ENCODE data around the gene SOS2.

Gene SOS2

DNA sequence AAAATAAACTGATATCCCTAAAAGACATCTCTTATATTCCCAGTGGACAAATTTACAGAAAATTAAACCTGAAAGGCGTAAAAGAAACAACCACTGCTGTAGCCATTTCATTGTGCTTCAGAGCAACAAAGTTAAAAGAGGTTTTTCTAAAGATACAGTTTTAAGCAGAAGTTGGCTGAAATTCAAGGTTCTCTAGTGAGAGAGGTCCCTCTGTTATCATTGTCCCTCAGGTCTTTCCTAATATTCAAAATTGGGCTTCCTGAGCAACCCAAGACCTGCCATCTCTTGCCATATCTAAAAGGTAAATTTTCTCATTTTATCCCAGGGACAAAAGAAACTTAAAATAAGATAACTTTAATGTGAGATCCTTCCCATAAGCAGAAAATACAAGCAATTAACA, 10.7 kb upstream of the SOS2 start:
- Histone ChIP-seq H3K4me3 (ENCODE audit: low read length) (no peak overlapping the region), H2AFZ (ENCODE audit: low read depth, low read length) (no peak overlapping the region), H3K27me3 (ENCODE audit: insufficient read depth, low read length) (no peaks in the 10 kb centered on the region), H3K36me3 (ENCODE audit: insufficient read depth, low read length) (peaks cover 6% of the 10 kb centered on the region), H3K9me3 (ENCODE audit: low read length) (no peaks in the 10 kb centered on the region), H3K4me1 (ENCODE audit: insufficient read depth, low read length) (no peaks in the 10 kb centered on the region)

- H3K27me3 ChIP-seq (ENCODE audit: insufficient read depth, low read length) = no peaks in the 10 kb centered on the region
- no peak overlapping the region for H2AFZ ChIP-seq (ENCODE audit: low read depth, low read length)
- H3K4me3 ChIP-seq (ENCODE audit: low read length) = no peak overlapping the region
- peaks cover 3% of the 10 kb centered on the region for H3K4me1 ChIP-seq (ENCODE audit: insufficient read depth, low read length)
- no peaks in the 10 kb centered on the region for H3K36me3 ChIP-seq (ENCODE audit: insufficient read depth, low read length)
- no peaks in the 10 kb centered on the region for H3K9me3 ChIP-seq (ENCODE audit: low read length)
These were observed 6.0 kb upstream of the SOS2 start for GRCh38 chr14:50237427-50237826.

DNA sequence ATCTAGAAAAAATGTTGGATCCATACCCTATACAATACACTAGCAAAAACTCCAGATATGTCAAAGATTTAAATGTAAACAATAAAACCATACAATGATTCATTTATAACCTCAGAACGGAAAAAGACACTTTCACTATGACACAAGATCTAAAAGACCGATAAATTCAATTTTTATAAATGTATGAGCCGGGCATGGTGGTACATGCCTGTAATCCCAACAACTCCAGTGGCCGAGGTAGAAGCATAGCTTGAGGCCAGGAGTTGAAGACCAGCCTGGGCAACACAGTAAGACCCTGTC, 2.5 kb upstream of the SOS2 start:
- Histone ChIP-seq H3K27me3 (ENCODE audit: insufficient read depth, low read length) (no peaks in the 10 kb centered on the region), H3K9me3 (ENCODE audit: low read length) (no peaks in the 10 kb centered on the region), H2AFZ (ENCODE audit: low read depth, low read length) (no peak overlapping the region)

GRCh38 chr14:50233166-50233950, 2.0 kb upstream of the SOS2 start:
- H3K4me1 ChIP-seq (ENCODE audit: insufficient read depth, low read length) = peaks cover 14% of the 10 kb centered on the region

More for the DNA sequence above, 2.5 kb upstream of the SOS2 start:
- H3K36me3 ChIP-seq (ENCODE audit: insufficient read depth, low read length) = no peaks in the 10 kb centered on the region
- peaks cover 14% of the 10 kb centered on the region for H3K4me1 ChIP-seq (ENCODE audit: insufficient read depth, low read length)
- H3K4me3 ChIP-seq (ENCODE audit: low read length) = no peak overlapping the region

GRCh38 chr14:50232276-50232642, 881 bp upstream of the SOS2 start:
- peak overlapping the region; percentile 87 for H3K4me3 ChIP-seq (ENCODE audit: low read length)
- H3K4me1 ChIP-seq (ENCODE audit: insufficient read depth, low read length) = peaks cover 14% of the 10 kb centered on the region
- H3K27me3 ChIP-seq (ENCODE audit: insufficient read depth, low read length) = no peaks in the 10 kb centered on the region
- no peaks in the 10 kb centered on the region for H3K36me3 ChIP-seq (ENCODE audit: insufficient read depth, low read length)
- peak overlapping the region; percentile 94 for H2AFZ ChIP-seq (ENCODE audit: low read depth, low read length)
- peaks cover 2% of the 10 kb centered on the region for H3K9me3 ChIP-seq (ENCODE audit: low read length)

More at GRCh38 chr14:50233166-50233950, 2.0 kb upstream of the SOS2 start:
- H2AFZ ChIP-seq (ENCODE audit: low read depth, low read length) = no peak overlapping the region
- H3K36me3 ChIP-seq (ENCODE audit: insufficient read depth, low read length) = no peaks in the 10 kb centered on the region
- no peak overlapping the region for H3K4me3 ChIP-seq (ENCODE audit: low read length)
- H3K27me3 ChIP-seq (ENCODE audit: insufficient read depth, low read length) = no peaks in the 10 kb centered on the region
- H3K9me3 ChIP-seq (ENCODE audit: low read length) = peaks cover 2% of the 10 kb centered on the region

DNA sequence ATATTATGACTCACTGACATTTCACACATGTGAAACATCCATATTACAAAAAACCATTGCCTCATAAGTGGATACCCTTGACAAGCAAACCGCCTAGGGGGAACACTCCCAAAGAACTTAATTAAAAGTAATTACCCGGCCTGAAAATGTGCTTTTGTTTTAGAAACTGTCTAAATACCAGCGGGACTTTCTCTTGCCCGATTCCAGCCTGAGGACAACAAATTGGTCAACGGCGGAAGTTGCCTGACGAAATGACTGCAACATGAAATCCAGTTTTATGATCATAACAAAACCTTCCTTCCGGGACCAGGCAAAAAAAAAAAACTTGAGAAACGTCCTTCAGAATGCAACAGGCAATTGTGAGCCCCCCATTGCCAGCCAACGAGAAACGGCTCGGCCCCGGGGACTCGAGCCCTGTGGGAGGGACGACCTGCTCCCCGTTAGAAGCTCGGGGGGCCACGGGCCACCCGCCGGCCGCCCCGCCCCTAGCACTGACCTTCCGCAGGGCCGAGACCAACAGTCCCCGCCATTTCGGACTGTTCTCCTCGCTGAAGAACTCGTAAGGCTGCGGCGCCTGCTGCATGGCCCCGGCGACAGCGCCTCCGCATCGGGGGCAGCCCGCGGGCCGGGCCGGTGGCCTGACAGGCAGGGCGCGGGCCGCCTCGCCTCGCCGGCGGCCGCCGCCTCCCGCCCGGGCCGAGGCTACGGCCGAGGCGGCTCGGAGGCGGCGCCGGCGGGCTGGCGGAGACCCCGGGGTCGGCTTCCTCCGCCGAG, 490 bp downstream of the SOS2 start:
- no peaks in the 10 kb centered on the region for H3K27me3 ChIP-seq (ENCODE audit: insufficient read depth, low read length)
- H3K36me3 ChIP-seq (ENCODE audit: insufficient read depth, low read length) = no peaks in the 10 kb centered on the region
- peaks cover 2% of the 10 kb centered on the region for H3K9me3 ChIP-seq (ENCODE audit: low read length)
- H3K4me1 ChIP-seq (ENCODE audit: insufficient read depth, low read length) = peaks cover 14% of the 10 kb centered on the region
- peak overlapping the region; percentile 92 for H2AFZ ChIP-seq (ENCODE audit: low read depth, low read length)
- H3K4me3 ChIP-seq (ENCODE audit: low read length) = peak overlapping the region; percentile 87

- H3K27me3 ChIP-seq (ENCODE audit: insufficient read depth, low read length) = no peaks in the 10 kb centered on the region
- no peaks in the 10 kb centered on the region for H3K36me3 ChIP-seq (ENCODE audit: insufficient read depth, low read length)
- H3K4me1 ChIP-seq (ENCODE audit: insufficient read depth, low read length) = peaks cover 14% of the 10 kb centered on the region
- H3K9me3 ChIP-seq (ENCODE audit: low read length) = peaks cover 2% of the 10 kb centered on the region
- H3K4me3 ChIP-seq (ENCODE audit: low read length) = peak overlapping the region; percentile 87
- H2AFZ ChIP-seq (ENCODE audit: low read depth, low read length) = peak overlapping the region; percentile 92
These were observed 1.0 kb downstream of the SOS2 start for GRCh38 chr14:50230401-50230700.

DNA sequence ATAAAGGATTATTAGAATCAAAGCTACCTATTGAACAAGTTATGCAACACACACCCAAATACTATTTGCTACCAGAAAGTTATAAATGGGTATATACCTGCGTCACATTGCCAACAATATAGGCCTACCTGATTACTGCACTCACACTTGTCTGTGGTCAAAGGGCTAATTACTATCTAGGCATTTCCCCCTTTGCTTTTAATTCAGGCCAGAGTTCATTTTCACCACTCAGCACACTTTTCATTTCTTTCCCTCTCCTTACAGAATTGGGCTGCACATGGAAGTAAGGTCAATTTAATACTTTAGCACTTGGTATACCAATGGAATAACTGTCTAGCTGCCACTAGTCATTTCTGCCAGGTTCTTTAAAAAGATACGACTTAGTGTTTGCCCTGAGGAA, 1.7 kb downstream of the SOS2 start:
- peaks cover 14% of the 10 kb centered on the region for H3K4me1 ChIP-seq (ENCODE audit: insufficient read depth, low read length)
- peak overlapping the region; percentile 87 for H3K4me3 ChIP-seq (ENCODE audit: low read length)
- H3K9me3 ChIP-seq (ENCODE audit: low read length) = peaks cover 2% of the 10 kb centered on the region
- no peaks in the 10 kb centered on the region for H3K27me3 ChIP-seq (ENCODE audit: insufficient read depth, low read length)
- H3K36me3 ChIP-seq (ENCODE audit: insufficient read depth, low read length) = no peaks in the 10 kb centered on the region
- no peak overlapping the region for H2AFZ ChIP-seq (ENCODE audit: low read depth, low read length)

GRCh38 chr14:50228313-50228712, 3.1 kb downstream of the SOS2 start:
- H3K27me3 ChIP-seq (ENCODE audit: insufficient read depth, low read length) = no peaks in the 10 kb centered on the region
- H3K36me3 ChIP-seq (ENCODE audit: insufficient read depth, low read length) = no peaks in the 10 kb centered on the region
- H2AFZ ChIP-seq (ENCODE audit: low read depth, low read length) = no peak overlapping the region
- H3K4me3 ChIP-seq (ENCODE audit: low read length) = no peak overlapping the region
- H3K9me3 ChIP-seq (ENCODE audit: low read length) = peaks cover 2% of the 10 kb centered on the region
- peaks cover 14% of the 10 kb centered on the region for H3K4me1 ChIP-seq (ENCODE audit: insufficient read depth, low read length)

GRCh38 chr14:50225974-50226297, 5.4 kb downstream of the SOS2 start:
- H3K9me3 ChIP-seq (ENCODE audit: low read length) = peaks cover 2% of the 10 kb centered on the region
- H3K27me3 ChIP-seq (ENCODE audit: insufficient read depth, low read length) = no peaks in the 10 kb centered on the region
- no peaks in the 10 kb centered on the region for H3K36me3 ChIP-seq (ENCODE audit: insufficient read depth, low read length)
- H2AFZ ChIP-seq (ENCODE audit: low read depth, low read length) = no peak overlapping the region
- H3K4me3 ChIP-seq (ENCODE audit: low read length) = no peak overlapping the region
- peaks cover 15% of the 10 kb centered on the region for H3K4me1 ChIP-seq (ENCODE audit: insufficient read depth, low read length)

GRCh38 chr14:50225067-50225973, 6.1 kb downstream of the SOS2 start:
- H3K4me3 ChIP-seq (ENCODE audit: low read length) = no peak overlapping the region
- no peak overlapping the region for H2AFZ ChIP-seq (ENCODE audit: low read depth, low read length)
- peaks cover 2% of the 10 kb centered on the region for H3K9me3 ChIP-seq (ENCODE audit: low read length)
- no peaks in the 10 kb centered on the region for H3K27me3 ChIP-seq (ENCODE audit: insufficient read depth, low read length)
- H3K4me1 ChIP-seq (ENCODE audit: insufficient read depth, low read length) = peaks cover 15% of the 10 kb centered on the region
- H3K36me3 ChIP-seq (ENCODE audit: insufficient read depth, low read length) = no peaks in the 10 kb centered on the region

- H3K36me3 ChIP-seq (ENCODE audit: insufficient read depth, low read length) = no peaks in the 10 kb centered on the region
- H3K27me3 ChIP-seq (ENCODE audit: insufficient read depth, low read length) = no peaks in the 10 kb centered on the region
- H3K4me3 ChIP-seq (ENCODE audit: low read length) = no peak overlapping the region
- no peak overlapping the region for H2AFZ ChIP-seq (ENCODE audit: low read depth, low read length)
- no peaks in the 10 kb centered on the region for H3K9me3 ChIP-seq (ENCODE audit: low read length)
- peaks cover 4% of the 10 kb centered on the region for H3K4me1 ChIP-seq (ENCODE audit: insufficient read depth, low read length)
These were observed 9.2 kb downstream of the SOS2 start for GRCh38 chr14:50222055-50222613.

- Histone ChIP-seq H2AFZ (ENCODE audit: low read depth, low read length) (no peak overlapping the region), H3K4me3 (ENCODE audit: low read length) (no peak overlapping the region), H3K9me3 (ENCODE audit: low read length) (no peaks in the 10 kb centered on the region), H3K27me3 (ENCODE audit: insufficient read depth, low read length) (no peaks in the 10 kb centered on the region), H3K4me1 (ENCODE audit: insufficient read depth, low read length) (peaks cover 4% of the 10 kb centered on the region), H3K36me3 (ENCODE audit: insufficient read depth, low read length) (no peaks in the 10 kb centered on the region)
These were observed 12.9 kb downstream of the SOS2 start for GRCh38 chr14:50218501-50218900.

All from neuron (in vitro differentiated cells).